Adrenal gland (tissue), 12 donors: ENCODE data around the gene PPP2R3B. TPM values are rescaled to one million over a fixed set of nuclear protein-coding genes. Genes with fewer than 3 reads are reported as not detected.
"Not testable (repeated sequence)": the region's sequence is repeated elsewhere in the genome, so short reads cannot be mapped to it uniquely, and the experiment has no call there.

Experiments
- DNase-seq, 7 donors: peaks; one replicate each; pipeline ENCODE4 v3.0.0-alpha.2; 2019 to 2020
- H3K27ac ChIP-seq, 5 donors: fragments of 200-600 bp; sonication (generic) in 4 of 5; 1 replicate in 3 of 5; 2 replicates in 2 of 5; pipeline versions ENCODE4 v1.5.1 to v1.8.0; 2016 to 2020; ENCODE audit warnings: mild to moderate bottlenecking in 1 of 5
- H3K27me3 ChIP-seq: fragments of 200-600 bp; 2 replicates; pipeline ENCODE4 v1.8.0; 2021
- H3K36me3 ChIP-seq, 2 donors: fragments of 200-600 bp; replicated peaks in 1 of 2; 1 replicate in 1 of 2; 2 replicates in 1 of 2; pipeline versions ENCODE4 v1.5.1 to v1.8.0; 2018 to 2022
- H3K4me1 ChIP-seq, 2 donors: fragments of 200-600 bp; replicated peaks in 1 of 2; 1 replicate in 1 of 2; 2 replicates in 1 of 2; pipeline versions ENCODE4 v1.5.1 to v1.8.0; 2018 to 2021
- H3K4me3 ChIP-seq, 4 donors: fragments of 200-600 bp; sonication (generic) in 3 of 4; one replicate each; pipeline ENCODE4 v1.5.1; 2016 to 2018
- H3K9me3 ChIP-seq, 3 donors: fragments of 200-600 bp; sonication (generic) in 1 of 3; replicated peaks in 1 of 3; 1 replicate in 2 of 3; 2 replicates in 1 of 3; pipeline versions ENCODE4 v1.5.1 to v1.8.0; 2016 to 2021
- POLR2A ChIP-seq, 2 donors: fragments of 450-650 bp; IDR thresholded peaks; one replicate each; pipeline ENCODE4 v1.6.1; 2017; ENCODE audit warnings: antibody characterized with exemption in 2 of 2, mild to moderate bottlenecking in 2 of 2, moderate library complexity in 1 of 2
- WGBS, 4 donors: extraction: QIAGEN DNeasy Blood & Tissue Kit in 2 of 4; methylation state at CpG; one replicate each; pipeline versions ENCODE4 v1.1.5 to v1.1.7; 2013 to 2017; 5-methylcytosine and 5-hydroxymethylcytosine counted together
- intact Hi-C, 2 donors: fragments of 100-400 bp; cut with DNase I; formaldehyde crosslinking; loops; one replicate each; pipeline versions ENCODE4 v1.14.1 to v1.15.0; 2022 to 2023
- polyA plus RNA-seq, 3 donors: library from polyadenylated mRNA; stranded (reverse); fragments of 200-250 nt in 2 of 3; fragments of 350-450 nt in 1 of 3; fragmentation: Illumina TruSeq in 1 of 3; extraction: RNeasy Lipid Tissue Mini Kit (QIAGEN cat#74804) in 1 of 3; gene quantifications; one replicate each; pipeline ENCODE4 v1.2.3, GENCODE V29; 2013 to 2014
- total RNA-seq, 9 donors: library from RNA; depleted of rRNA in 4 of 9; stranded (reverse); fragments of >200 nt in 4 of 9; fragments of 120-200 nt in 1 of 9; fragmentation: NEBNext Ultra II Directional in 1 of 9; extraction: Animal tissue kit (Norgen Biotek cat#: 25700) in 1 of 9; gene quantifications; one replicate each; pipeline versions ENCODE4 v1.1.0 to v1.2.4, GENCODE V29; 2013 to 2023
- TF ChIP-seq, protein P1 (sequence below), 6 experiments: fragments of 450-650 bp in 4 of 6; fragments of 200-600 bp in 2 of 6; sonication (generic) in 1 of 6; IDR thresholded peaks; 1 replicate in 5 of 6; 2 replicates in 1 of 6; pipeline versions ENCODE4 v1.5.1 to v1.8.0; 2016 to 2021; ENCODE audit warnings: antibody characterized with exemption in 6 of 6, mild to moderate bottlenecking in 2 of 6, moderate library complexity in 1 of 6
- donor health status: healthy with polysubstance abuse.
- donor health status: Bipolar disorder and iron deficiency.
- donor health status: DM: yes; HTN: yes; CAD: no.
- donor health status: DM: no; HTN: no; CAD: no.
- donor health status: DM: no; HTN: no; CAD: no.
- donor health status: DM: yes; HTN: yes; CAD: no.

The PPP2R3B gene
- total and polyA plus RNA-seq, 12 donors, result 2.1 to 112 (median 14.2) TPM

DNA sequence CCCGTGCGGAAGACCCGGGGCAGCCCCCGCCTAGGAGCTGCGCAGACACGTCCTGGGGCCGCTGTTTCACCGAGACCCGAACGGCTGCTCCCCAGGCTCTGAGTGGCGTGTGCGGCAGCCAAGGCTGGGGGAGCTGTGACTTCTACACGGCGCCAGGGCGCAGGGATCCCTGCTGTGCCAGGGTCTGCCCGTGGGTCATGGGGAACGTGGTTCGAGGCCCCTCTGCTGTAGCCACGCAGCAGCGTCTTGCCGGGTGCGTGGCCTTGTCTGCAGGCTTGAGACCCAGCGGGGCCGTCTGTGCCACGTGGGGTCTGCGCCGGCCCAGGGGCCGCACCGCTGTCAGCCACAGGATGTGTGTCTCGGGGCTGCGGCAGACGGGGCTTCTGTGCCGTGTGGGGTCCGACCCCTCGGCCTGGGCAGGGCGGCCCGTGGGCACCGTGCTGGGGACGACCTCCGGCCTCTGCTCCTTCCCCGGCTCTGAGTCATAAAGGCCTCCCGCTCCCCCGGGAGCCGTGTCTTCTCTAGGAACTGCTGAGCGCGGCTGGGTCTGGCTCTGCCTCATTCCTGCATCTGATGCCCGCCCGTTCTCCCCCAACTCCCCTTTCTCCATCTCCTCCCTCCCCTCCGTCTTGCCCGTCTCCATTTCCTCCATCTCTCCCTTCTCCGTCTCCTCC lies 55.4 kb downstream of the PPP2R3B start:
- H3K4me3 ChIP-seq, result peak overlapping the region in 1 of 4 donors; percentile 26
- peak in 2 of 7 donors; percentile 32 to 39 for DNase-seq
- intact Hi-C loops, result no loop called here

GRCh38 chrX:330726-331150 lies 56.0 kb downstream of the PPP2R3B start:
- peak in 1 of 7 donors; percentile 6 for DNase-seq
- Histone ChIP-seq H3K27me3 (peaks cover 4% of the 10 kb centered on the region), H3K4me1 (peaks cover 0 to 8% of the 10 kb centered on the region in 2 donors), H3K4me3 (no peak overlapping the region), H3K27ac (no peak overlapping the region), H3K9me3 (no peaks in the 10 kb centered on the region), H3K36me3 (no peaks in the 10 kb centered on the region)
- TF ChIP-seq, protein P1, sequence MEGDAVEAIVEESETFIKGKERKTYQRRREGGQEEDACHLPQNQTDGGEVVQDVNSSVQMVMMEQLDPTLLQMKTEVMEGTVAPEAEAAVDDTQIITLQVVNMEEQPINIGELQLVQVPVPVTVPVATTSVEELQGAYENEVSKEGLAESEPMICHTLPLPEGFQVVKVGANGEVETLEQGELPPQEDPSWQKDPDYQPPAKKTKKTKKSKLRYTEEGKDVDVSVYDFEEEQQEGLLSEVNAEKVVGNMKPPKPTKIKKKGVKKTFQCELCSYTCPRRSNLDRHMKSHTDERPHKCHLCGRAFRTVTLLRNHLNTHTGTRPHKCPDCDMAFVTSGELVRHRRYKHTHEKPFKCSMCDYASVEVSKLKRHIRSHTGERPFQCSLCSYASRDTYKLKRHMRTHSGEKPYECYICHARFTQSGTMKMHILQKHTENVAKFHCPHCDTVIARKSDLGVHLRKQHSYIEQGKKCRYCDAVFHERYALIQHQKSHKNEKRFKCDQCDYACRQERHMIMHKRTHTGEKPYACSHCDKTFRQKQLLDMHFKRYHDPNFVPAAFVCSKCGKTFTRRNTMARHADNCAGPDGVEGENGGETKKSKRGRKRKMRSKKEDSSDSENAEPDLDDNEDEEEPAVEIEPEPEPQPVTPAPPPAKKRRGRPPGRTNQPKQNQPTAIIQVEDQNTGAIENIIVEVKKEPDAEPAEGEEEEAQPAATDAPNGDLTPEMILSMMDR (IDR thresholded peaks at IDR 0.05), result no peak
- no peak for TF ChIP-seq POLR2A (IDR thresholded peaks at IDR 0.05)
- intact Hi-C loops, result no loop called here
- WGBS, 4 donors, result 21 to 41% (median 33%) methylated on average over 3 to 28 of the region's 28 CpGs; no CpG with 5 or more reads in 1 of the 4 donors

More for the DNA sequence above, 55.4 kb downstream of the PPP2R3B start:
- no peak for TF ChIP-seq POLR2A (IDR thresholded peaks at IDR 0.05)
- peaks cover 0 to 8% of the 10 kb centered on the region in 2 donors for H3K4me1 ChIP-seq
- 5 to 13% (median 9%) methylated on average over 20 to 51 of the region's 51 CpGs for WGBS, 4 donors
- H3K36me3 ChIP-seq, result no peaks in the 10 kb centered on the region
- H3K27ac ChIP-seq, result no peak overlapping the region
- H3K9me3 ChIP-seq, result no peaks in the 10 kb centered on the region
- H3K27me3 ChIP-seq, result peaks cover 4% of the 10 kb centered on the region

GRCh38 chrX:330141-330725 lies 56.5 kb downstream of the PPP2R3B start:
- H3K36me3 ChIP-seq, H3K9me3 ChIP-seq, intact Hi-C loops, H3K4me3 ChIP-seq, H3K27me3 ChIP-seq, H3K27ac ChIP-seq, H3K4me1 ChIP-seq: not testable (repeated sequence)
- peak in 1 of 7 donors; percentile 2 for DNase-seq
- whole genome bisulfite sequencing, 4 donors, result 72 to 90% (median 85%) methylated on average over 17 to 29 of the region's 29 CpGs

DNA sequence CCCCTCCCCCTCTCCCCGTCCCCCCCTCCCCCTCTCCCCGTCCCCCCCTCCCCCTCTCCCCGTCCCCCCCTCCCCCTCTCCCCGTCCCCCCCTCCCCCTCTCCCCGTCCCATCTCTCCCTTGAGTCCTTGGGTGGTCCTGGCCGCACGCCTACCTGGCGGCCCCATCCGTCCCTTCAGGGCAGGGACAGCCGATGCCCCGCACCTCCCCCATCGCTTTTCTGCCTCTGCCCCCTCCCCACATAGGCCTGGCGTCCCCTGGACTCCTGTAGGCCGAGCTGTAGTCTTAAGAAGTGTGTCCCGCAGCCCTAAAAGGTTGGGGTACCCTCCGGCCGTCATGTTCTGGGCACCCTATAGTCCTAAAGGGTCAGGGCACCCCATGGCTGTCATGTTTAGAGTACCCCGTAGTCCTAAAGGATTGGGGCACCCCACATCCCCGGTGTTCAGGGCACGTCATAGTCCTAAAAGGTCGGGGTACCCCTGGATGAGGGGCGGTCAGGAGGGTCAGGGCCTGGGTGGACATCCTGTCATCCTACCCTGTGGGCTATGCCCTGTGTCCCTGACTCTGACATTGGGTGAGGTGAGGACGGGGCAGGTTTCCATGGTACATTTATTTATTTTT lies 57.3 kb downstream of the PPP2R3B start:
- no peak for TF ChIP-seq POLR2A (IDR thresholded peaks at IDR 0.05)
- TF ChIP-seq, protein P1 (IDR thresholded peaks at IDR 0.05), result no peak
- WGBS, 4 donors, result 77 to 93% (median 87%) methylated on average over 6 to 16 of the region's 23 CpGs
- H3K4me1 ChIP-seq, result peaks cover 0 to 8% of the 10 kb centered on the region in 2 donors
- intact Hi-C loops, result no loop called here
- no peak overlapping the region for H3K4me3 ChIP-seq
- no peaks in the 10 kb centered on the region for H3K36me3 ChIP-seq
- DNase-seq, result peak in 1 of 7 donors; percentile 2
- H3K27ac ChIP-seq, result no peak overlapping the region
- no peaks in the 10 kb centered on the region for H3K9me3 ChIP-seq
- H3K27me3 ChIP-seq, result peaks cover 4% of the 10 kb centered on the region

GRCh38 chrX:327660-328126 lies 59.0 kb downstream of the PPP2R3B start:
- intact Hi-C loops, result no loop called here
- peaks cover 4% of the 10 kb centered on the region for H3K27me3 ChIP-seq
- H3K36me3 ChIP-seq, result no peaks in the 10 kb centered on the region
- no peaks in the 10 kb centered on the region for H3K9me3 ChIP-seq
- H3K27ac ChIP-seq, result no peak overlapping the region
- no peak overlapping the region for H3K4me3 ChIP-seq
- TF ChIP-seq, protein P1 (IDR thresholded peaks at IDR 0.05), result no peak
- TF ChIP-seq POLR2A (IDR thresholded peaks at IDR 0.05), result no peak
- peaks cover 0 to 8% of the 10 kb centered on the region in 2 donors for H3K4me1 ChIP-seq
- 80 to 86% (median 84%) methylated on average over 25 to 33 of the region's 33 CpGs for WGBS, 4 donors
- DNase-seq, result peak in 1 of 7 donors; percentile 3

- DNase-seq, result peak in 1 of 7 donors; percentile 4
Measured at GRCh38 chrX:324664-325063, 62.0 kb downstream of the PPP2R3B start.

More at GRCh38 chrX:324664-325063, 62.0 kb downstream of the PPP2R3B start:
- H3K4me3 ChIP-seq, intact Hi-C loops, H3K27ac ChIP-seq, H3K9me3 ChIP-seq, H3K27me3 ChIP-seq, H3K36me3 ChIP-seq: not testable (repeated sequence)
- WGBS, 4 donors, result 67 to 82% (median 77%) methylated on average over 13 to 14 of the region's 14 CpGs
- H3K4me1 ChIP-seq, result peaks cover 9 to 10% of the 10 kb centered on the region in 2 donors
